Mammary epithelial cell (primary cell): Measurements from ENCODE around the gene SCAND1.

Experiments used
- EZH2 ChIP-seq: IDR thresholded peaks from 2 replicates; pipeline ENCODE4 v1.6.1; 2012; ENCODE audit warnings: low read length, inconsistent platforms, borderline replicate concordance
- TF ChIP-seq, protein P1 (sequence below), 2 donors: IDR thresholded peaks in 1 of 2; conservative IDR thresholded peaks in 1 of 2; 2 replicates each; pipeline ENCODE4 v1.5.1; 2011 to 2012; ENCODE audit warnings: inconsistent platforms in 2 of 2, low read length in 2 of 2, mild to moderate bottlenecking in 2 of 2, control low read depth in 1 of 2, low read depth in 1 of 2; ENCODE audit not compliant: insufficient read depth in 1 of 2; ENCODE audit errors: extremely low read depth in 1 of 2

DNA sequence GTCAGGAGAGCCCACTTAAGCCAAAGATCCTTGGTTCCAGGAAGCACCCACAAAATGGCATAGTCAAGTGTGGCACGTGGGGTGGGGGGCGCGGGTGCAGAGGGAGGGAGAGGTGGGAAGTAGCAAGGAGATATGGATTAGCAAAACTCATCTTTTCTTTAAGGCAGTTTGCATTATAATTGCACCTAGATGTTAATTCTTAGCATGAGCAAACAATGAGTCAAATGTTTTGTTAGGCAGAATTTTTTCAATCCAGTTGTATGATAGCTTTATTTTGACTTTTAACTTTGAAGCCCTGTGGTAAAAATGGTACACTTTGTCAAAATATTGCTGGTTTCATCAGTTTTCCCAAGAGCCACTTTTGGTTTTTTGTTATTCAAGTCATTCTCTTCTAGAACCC is 15.0 kb downstream of the SCAND1 start:
- TF ChIP-seq, protein P1, sequence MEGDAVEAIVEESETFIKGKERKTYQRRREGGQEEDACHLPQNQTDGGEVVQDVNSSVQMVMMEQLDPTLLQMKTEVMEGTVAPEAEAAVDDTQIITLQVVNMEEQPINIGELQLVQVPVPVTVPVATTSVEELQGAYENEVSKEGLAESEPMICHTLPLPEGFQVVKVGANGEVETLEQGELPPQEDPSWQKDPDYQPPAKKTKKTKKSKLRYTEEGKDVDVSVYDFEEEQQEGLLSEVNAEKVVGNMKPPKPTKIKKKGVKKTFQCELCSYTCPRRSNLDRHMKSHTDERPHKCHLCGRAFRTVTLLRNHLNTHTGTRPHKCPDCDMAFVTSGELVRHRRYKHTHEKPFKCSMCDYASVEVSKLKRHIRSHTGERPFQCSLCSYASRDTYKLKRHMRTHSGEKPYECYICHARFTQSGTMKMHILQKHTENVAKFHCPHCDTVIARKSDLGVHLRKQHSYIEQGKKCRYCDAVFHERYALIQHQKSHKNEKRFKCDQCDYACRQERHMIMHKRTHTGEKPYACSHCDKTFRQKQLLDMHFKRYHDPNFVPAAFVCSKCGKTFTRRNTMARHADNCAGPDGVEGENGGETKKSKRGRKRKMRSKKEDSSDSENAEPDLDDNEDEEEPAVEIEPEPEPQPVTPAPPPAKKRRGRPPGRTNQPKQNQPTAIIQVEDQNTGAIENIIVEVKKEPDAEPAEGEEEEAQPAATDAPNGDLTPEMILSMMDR (conservative IDR thresholded peaks at IDR 0.05 in 1 of 2, IDR thresholded peaks at IDR 0.05 in 1 of 2; ENCODE audit: extremely low read depth in 1 of 2, insufficient read depth in 1 of 2, low read depth in 1 of 2, low read length in 2 of 2) = no peak
- TF ChIP-seq EZH2 = no peak
